HG02571 (cell line): Measurements from ENCODE around the gene ARL8A.
"Not testable (repeated sequence)": the region's sequence is repeated elsewhere in the genome, so short reads cannot be mapped to it uniquely, and the experiment has no call there.

Source experiments
- ATAC-seq: cut with Tn5 transposase; IDR thresholded peaks from one replicate; pipeline ENCODE4 v1.9.1; 2021; ENCODE audit warnings: mild to moderate bottlenecking, moderate library complexity; ENCODE audit not compliant: unreplicated experiment

Gene ARL8A

DNA sequence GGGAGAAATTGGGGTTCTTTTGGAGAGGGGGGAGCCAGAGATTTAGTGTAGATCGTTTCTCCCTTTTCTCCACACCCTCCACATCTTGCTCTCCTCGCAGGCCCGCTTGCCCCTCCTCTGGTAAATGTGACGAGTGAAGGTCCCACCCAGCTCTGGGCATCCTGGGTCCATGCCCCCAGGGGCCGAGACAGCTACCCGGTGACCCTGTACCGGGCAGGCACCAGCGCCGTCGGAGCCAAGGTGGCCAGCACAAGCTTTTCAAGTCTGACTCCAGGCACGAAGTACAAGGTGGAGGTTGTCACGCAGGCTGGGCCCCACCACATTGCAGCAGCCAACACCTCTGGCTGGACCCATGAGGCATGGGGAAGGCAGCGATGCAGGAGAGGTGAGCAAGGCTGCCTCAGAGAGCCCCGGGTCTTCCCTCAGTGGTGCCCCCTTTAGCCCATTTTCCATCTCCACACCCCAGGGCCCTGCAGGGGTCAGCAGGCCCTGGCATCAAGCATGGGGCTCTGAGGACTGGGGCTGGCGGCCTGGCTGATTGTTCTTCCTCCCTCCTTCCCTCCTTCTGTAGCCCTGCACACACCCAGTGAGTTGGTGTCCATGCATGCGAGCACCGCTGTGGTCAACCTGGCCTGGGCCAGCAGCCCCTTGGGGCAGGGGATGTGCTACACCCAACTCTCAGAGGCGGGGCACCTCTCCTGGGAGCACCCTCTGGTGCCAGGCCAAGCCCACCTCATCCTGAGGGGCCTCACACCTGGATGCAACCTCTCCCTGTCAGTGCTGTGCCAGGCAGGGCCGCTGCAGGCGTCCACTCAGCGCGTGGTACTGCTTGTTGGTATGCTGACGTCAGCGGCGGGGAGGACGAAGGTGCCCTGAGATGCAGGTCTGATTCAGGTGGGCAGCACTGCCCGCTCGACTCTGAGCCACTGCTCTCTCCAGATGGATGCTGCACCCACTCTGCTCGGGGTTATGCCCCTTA, 32.7 kb upstream of the ARL8A start:
- no peak for ATAC-seq

DNA sequence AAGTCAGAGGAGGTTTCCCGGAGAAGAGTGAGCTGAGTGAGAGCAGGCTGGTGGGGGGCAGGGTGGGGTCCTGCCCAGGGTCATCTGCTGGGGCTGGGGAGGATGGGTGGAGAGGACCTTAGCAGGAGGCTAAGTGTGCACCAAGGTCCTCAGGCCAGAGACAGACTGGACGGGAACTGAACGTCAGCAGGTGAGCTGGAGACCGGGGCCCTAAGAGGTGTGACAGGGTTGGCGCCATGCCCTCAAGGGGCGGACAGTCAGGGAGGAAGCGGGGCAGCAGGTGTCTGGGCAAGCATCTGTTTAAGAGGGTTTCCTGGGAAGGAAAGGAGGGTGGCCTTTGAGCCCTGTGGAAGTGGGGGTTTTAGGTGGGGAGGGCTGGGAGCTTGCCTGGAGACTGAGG, 29.5 kb upstream of the ARL8A start:
- no peak for ATAC-seq

DNA sequence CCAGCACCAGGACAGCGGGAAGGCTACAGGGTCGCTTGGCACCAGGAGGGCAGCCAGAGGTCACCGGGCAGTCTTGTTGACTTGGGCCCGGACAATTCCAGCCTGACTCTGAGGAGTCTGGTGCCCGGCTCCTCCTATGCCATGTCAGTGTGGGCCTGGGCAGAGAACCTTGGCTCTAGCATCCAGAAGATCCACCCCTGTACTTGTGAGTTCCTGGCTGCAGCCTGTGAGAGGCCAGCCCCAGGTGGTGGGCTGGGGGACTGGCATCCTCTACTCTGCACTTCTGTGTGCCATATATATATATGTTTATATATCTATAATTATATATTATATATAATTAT, 27.4 kb upstream of the ARL8A start:
- no peak for ATAC-seq

DNA sequence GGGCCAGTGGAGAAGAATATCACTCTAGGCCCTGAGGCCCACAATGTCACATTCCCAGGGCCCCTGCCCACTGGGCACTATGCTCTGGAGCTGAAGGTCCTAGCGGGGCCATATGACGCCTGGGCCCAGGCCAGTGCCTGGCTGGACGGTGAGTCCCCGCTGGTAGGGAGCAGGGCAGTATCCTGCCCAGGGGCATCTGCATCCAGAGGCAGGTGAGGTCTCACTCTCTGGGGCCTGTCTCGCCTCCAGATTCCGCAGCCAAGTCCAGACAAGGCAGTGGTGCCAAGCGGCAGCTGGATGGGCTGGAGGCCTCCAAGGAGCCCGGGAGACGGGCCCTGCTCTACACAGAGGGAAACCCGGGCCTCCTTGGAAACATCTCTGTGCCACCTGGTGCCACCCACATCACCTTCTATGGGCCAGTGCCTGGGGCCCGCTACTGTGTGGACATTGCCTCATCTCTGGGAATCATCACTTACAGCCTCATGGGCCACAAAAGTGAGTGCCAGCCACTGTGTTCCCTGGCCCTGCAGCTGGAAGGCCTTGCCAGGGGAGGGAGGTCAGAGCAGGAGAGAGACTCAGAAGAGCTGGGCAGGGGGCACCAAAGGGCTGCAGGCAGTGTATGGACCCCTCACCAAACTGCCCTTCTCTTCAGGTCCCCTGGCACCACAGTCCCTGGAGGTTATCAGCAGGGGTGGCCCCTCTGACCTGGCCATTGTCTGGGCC, 26.9 kb upstream of the ARL8A start:
- ATAC-seq = no peak

DNA sequence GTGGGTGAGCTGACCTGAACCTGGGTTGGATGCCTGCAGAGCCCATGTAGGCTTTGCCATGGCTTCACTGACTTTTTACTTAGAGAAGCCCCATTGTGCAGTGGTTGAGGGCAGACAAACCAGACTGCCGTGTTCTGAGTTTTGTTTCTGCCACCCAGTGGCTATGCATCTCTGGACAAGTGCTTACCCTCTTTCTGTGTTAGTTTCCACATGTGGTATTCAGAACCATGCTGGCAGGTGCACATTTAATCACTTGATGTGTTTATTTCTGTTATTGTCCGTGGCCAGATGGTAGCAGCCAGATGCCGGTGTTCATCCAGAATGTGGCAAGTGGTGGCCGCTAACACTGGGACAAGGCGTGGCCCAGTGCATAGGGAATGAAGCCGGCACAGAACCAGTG, 26.2 kb upstream of the ARL8A start:
- ATAC-seq = no peak

DNA sequence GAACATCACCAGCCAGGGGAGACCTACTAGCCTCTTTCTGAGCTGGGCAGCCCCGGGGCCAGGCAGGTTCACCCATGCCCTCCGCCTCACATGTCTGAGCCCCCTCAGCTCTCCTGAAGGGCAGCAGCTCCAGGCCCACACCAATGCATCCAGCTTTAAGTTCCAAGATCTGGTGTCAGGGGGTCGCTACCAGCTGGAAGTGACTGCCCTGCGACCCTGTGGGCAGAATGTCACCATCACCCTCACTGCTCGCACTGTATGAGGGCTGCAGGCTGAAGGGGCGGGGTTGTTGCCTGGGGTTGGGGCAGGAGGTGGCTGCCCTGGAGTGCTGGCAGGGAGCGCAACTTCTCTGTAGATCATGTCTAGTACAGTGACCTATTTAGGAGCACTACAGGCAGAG, 24.3 kb upstream of the ARL8A start:
- ATAC-seq = no peak

DNA sequence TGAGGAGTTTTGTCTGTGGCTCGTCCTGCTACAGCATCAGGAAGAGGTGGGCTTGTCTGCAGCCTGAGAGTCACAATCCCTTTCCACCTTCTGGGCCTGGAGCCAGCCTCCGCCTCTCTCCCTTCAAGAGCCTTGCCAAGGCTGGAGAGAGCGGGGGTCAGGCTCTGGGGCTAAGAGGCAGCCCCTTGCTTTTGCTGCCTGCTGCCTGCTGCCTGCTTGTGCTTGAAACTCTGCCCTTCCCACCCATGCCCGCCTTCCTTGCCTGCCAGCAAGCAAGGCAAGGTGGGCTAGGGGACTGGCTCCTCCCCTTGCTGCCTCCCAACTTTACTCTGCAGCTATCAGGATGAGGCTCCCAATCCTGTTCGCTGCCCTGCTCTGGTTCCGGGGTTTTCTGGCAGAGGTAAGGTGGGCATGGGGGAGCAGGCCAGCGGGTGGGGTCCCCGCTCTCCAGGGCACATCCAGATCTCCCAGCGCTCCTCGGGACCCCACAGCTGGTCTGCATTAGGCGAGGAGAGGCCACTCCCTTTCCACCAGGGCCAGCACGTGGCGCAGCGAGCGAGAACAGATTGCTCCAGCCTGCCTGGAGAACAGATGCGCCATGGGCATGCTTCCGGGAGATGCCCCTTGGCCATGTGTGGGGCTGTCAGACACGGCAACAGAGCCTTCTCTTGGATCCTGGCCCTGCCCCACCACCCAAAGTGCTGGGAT, 23.3 kb upstream of the ARL8A start:
- ATAC-seq = no peak

DNA sequence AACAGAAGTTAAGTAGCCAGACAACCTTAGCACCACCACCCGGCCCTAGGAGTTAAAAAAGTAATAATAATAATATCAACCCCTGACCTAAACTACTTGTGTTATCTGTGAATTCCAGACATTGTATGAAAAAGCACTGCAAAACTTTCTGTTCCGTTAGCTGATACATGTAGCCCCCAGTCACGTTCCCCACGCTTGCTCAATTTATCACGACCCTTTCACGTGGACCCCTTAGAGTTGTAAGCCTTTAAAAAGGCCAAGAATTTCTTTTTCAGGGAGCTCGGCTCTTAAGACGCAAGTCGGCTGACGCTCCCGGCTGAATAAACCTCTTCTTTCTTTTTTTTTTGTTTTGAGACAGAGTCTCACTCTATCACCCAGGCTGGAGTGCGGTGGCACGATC, 22.5 kb upstream of the ARL8A start:
- not testable (repeated sequence) for ATAC-seq

DNA sequence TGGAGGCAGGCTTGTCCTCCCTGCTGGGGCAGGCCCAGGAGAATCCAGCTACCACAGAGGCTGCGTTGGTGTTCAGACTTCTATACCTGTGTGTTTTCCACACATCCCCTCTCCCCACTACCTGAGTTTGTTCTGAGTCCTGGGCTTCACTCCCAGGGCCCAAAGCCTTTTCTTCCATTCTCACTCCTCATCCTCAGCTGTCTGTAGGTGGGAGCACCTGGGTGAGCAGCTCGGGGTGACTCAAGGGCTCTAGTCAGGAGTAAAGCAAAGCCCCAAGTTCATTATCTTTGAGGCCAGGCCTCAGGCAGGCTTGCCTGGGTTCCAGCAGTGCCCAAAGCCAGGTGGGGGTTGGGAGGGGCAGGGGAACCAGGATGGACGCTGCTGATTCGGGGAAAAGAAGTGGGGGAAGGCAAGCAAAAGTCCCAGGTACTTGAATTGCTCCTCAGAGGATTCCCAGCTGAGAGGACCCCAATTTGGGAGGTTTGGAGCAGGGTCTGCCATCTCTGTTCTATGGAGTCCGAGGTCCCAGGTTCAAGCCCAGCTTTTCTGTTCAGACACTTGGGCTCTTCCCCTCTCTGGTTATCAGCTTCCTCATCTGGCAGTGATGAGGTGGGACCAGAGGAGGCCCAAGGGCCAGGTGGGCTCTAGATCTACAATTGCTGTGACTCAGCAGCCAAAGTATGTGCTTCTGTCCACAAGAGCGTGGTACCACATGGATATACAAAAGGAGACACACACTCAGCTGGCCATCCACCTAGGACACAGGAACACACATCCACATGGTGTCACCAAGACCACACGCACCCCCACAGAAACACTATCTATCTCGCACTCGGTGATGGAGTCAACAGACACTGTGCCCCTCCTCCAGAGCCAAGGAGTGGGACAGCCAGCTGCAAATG, 21.7 kb upstream of the ARL8A start:
- no peak for ATAC-seq

DNA sequence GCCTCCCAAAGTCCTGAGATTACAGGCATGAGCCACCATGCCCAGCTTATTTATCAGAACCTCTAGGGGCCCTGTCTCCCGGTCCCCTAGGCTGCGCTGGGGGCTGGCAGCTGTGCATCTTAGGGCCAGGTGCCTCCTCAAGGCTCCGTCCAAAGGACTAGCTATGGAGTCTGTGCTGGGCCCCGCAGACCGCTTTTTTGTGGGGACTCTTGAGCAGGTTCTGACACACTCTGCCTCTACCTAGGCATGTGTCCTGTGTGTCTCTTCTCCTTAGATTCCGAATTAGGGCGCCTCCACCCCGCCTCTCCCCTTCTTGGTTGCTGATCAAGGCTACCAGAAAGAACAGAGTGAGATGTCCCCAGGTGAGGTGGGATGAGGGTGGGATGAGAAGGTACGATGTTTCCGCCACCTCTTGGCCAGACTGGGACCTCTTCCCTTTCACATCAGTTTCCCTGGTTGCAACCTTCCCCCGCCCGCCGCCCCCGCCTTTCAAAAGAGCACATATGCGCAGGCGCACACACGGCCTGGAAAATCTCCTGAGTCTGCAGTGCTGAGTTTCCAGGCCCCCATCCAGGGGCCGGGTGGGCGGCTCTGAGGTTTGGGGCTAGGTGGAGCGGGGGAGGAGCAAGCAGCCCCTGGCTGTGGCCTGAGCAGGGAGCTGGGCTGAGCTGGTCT, 20.9 kb upstream of the ARL8A start:
- ATAC-seq = no peak

DNA sequence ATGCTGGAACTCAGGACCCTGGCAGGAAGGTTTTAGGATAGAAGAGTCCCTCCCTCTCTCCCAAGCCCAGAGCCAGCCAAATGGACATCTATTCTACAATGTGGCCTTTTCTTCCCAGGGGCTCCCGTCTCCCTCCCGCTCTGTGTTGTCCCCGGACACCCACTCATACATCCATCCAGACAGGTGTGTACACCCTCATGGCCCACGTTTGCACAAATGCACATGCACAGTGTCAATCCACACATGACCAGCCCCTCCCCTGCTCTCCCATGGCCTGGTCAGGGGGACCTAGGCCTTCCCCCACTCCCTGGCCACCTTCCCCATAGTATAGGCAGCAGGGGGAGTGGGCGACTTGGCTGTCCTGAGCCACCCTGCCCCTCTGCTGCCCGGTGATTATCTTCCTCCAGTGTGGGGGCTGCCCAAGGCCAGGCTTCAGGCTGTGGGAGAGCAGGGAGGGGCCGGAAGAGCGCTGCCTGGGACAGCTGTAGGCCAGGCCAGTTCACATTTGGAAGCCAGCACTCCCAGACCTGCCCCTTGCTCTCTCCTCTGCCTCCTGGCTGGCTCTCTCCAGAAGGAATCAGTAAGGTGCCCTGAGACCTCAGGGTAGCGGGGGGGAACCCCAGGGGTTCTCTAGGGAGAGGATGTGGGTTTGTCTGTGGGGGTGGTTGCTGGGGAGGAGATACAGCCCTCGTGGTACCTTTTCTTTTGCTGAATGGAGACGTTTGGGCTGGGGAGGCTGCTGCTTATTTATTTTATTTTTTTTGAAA, 19.9 kb upstream of the ARL8A start:
- peak; percentile 41 for ATAC-seq

DNA sequence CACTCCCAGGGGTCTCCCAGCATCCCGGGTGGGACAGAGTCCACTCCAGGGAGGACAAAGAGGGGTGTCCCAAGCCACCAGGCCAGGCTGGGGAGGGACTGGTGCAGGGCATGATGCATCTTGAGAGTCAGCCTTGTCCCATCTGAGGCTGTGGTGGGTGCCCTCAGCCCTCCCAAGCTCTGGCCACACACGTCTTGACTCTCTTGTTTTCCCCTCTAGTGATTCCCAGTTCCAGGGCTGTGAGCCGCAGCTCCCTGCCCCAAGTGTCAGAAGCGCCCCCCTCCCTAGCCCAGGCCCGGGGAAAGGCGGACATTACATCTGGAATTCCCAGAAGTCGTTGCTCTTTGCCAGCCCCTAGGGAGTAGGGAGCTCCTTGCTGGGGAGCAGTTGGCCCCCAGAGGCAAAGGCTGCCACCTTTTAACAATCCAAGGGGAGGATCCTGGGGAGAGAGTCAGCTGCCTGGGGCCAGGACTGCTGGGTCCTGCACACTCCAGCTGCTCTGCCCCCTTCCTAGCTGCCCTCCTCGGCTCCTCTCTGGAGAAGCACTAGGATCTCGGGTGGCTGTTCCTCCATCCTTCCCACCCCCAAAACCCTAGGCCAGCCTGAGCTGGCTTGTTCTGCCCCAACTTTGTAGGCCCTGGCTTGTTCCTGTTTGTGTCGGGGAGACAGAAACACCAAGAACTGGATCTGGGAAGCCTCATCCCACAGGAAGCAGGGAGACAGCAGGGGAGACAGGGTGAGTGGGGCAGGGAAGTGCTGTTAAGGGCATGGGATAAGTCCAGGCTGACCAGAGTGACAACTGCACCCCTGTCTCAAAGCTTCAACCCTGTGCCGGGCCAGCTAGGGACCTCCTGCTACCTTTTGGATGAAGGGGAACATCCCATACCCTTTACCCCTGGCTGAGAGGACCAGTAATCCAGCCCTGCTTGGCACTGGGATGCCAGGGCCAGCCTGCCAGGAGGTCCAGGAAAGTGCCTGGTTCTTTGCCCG, 19.0 kb upstream of the ARL8A start:
- no peak for ATAC-seq

DNA sequence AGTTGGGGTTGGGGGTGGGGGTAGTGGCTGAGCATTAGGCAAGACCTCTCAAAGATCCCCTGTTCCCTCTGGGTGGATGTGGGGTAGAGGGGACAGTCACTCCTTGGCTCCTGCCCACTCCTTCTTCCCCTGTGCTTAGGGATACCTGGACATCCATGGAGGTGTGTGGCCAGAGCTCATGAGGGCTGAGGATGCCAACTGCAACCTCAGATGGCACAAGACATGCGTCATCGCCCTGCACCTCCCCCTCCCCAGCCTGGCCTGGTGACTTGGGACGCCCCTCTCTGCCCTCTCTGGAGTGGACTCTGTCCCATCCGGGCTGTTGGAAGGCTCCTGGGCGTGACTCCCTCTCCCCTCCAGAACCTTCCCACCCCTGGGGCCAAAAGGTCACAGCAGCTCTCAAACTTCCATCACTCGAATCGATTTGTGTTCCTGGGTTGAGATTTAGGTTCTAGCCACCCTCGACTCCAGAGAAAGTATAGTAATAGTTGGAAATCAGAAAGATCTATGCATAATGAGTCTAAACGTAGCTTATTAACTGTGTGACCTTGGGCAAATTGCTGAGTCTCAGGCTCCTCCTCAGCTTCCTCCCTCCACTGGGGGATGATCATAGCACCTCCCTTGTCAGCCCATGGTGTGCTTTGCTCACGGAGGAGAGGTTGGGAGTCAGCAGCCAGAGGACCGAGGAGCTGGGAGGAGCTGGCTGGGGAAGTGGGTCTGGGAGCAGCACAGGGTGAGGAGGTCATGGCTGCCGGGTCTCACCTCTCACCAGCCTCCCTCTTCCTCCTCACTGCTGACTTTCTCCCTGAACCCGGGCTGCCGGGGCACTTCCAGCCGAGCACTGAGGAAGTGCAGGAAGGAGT, 18.1 kb upstream of the ARL8A start:
- no peak for ATAC-seq

DNA sequence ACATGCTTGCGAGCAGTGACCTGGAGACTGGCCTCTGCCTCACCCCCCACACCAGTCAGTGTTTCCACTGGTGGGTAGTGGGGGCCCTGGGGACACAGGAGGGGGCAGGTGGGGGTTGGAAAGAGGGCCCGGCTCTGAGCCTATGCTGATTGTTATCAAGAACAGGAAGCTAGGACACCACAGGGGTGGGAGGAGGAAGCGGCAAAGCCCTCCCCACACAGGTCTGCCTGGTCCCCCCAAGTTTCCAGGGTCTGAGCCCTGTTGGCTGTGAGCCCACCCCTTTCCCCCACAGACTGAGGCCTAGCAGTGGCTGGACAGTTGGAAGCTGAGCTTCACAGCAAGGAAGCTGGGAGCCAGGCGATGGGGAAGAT, 17.5 kb upstream of the ARL8A start:
- no peak for ATAC-seq

DNA sequence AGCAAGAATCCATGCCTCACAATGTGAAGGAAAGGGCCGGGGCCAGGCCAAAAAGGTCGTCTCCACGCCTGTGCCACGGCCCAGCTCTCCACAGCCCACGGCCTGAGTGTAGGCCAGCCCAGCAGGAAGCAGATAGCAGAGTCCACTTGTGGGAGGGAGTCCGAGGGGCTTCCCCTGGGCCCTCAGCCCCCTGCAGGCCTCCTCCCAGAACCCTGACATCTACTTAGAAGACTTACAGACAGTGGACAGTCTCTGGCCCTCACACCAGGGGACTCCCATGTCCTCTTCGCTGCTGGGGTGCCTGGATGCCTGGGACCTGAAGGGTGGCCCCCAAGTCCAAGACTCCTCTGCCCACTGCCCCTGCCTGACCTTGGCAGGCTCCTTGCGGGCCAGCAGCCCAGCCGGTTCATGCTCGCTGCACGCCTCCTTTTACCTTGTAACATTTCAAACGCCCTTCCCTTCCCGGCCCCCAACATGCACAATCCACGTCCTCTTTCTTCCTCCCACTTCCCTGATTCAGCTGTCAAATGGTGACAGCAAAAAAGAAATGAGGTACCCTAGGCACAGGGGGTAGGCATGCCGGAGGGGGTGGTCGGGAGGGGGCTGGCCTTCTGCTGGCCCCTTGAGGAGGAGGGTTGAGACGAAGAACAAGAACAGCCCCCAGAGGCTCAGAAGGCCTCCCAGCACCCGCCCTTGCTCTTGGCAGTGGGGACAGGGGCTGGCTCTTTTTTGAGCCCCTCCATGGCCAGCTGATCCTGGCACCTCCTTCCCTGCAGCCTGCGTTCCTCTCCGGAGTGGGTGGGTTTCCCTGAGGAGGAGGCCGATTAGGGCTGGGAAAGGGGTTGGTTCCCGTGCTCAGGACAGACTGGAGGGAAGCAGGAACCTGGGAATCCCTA, 16.9 kb upstream of the ARL8A start:
- ATAC-seq = no peak

DNA sequence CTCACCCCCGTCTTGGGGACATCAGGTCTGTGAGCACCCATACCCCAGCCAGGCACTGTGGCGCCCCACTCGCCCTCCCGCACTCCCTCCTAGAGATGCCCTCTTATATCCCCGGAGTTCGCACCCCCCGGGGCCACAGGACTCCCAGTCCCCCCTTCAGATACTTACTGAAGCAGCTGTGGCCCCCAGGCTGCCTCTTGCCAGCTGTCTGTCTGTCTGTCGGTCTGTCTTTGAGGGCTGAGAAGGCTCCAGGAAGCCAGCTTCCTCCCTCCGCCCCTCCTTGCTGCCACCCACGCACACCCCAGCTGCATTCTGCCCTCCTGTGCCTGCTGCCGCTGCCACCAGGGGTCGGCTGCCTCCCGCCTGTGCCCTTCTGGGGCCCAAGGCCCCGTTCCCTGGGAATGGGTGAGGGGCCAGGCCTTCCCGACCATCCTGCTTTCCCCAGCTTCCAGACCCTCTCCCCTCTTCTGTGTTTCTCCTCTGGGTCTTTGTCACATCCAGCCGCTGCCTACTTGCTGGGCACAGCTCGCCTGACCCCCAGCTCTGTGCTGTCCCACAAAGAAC, 15.9 kb upstream of the ARL8A start, which contains the start of gene PTPN7:
Gene PTPN7 (minus strand): TSS at position 226 of the 564 bp plus-strand sequence. CDS start 1,200 bp downstream, outside the sequence.
- ATAC-seq = peak; percentile 66
